OCI-LY7 (cell line): ENCODE data around the gene CXCL9. TPM values are rescaled to one million over a fixed set of nuclear protein-coding genes. Genes with fewer than 3 reads are reported as not detected.

Experiments
- BruUV-seq: library from RNA; stranded (reverse); fragments of 400-500 nt; replicated peaks from 2 replicates; lab custom pipeline; 2021; lab: Mats Ljungman, UMichigan
- CTCF ChIA-PET: fragments of 300-600 bp; sonication (Branson Sonifier 250); formaldehyde crosslinking; loops from one replicate; lab custom pipeline; 2022; ENCODE audit warnings: antibody characterized with exemption; ENCODE audit not compliant: unreplicated experiment; lab: Charles Lee
- POLR2A ChIA-PET: fragments of 300-600 bp; sonication (Branson Sonifier 250); formaldehyde crosslinking; loops from one replicate; lab custom pipeline; 2022; ENCODE audit warnings: antibody characterized with exemption; lab: Charles Lee
- DNase-seq: peaks from one replicate; pipeline ENCODE4 v3.0.0-alpha.2; 2015; ENCODE audit warnings: low spot score
- H2AFZ ChIP-seq: fragments of 200-600 bp; sonication (generic), shearing (Covaris generic); 2 replicates; pipeline ENCODE4 v1.6.1; 2014; ENCODE audit warnings: mild to moderate bottlenecking, antibody characterized with exemption, low read length, moderate library complexity
- H3K27ac ChIP-seq: fragments of 200-600 bp; sonication (generic); 2 replicates; pipeline ENCODE4 v1.5.1; 2014; ENCODE audit warnings: mixed run types, low read depth, mild to moderate bottlenecking, moderate library complexity, low read length, inconsistent platforms; ENCODE audit not compliant: poor library complexity, severe bottlenecking
- H3K36me3 ChIP-seq: fragments of 200-600 bp; sonication (generic); 2 replicates; pipeline ENCODE4 v1.6.1; 2014; ENCODE audit warnings: mild to moderate bottlenecking, antibody characterized with exemption, low read length, moderate library complexity, mixed read lengths; ENCODE audit not compliant: insufficient read depth
- H3K4me1 ChIP-seq: fragments of 200-600 bp; sonication (generic); 2 replicates; pipeline ENCODE4 v1.5.1; 2014; ENCODE audit warnings: mild to moderate bottlenecking, low read length; ENCODE audit not compliant: insufficient read depth, poor library complexity, severe bottlenecking
- H3K4me2 ChIP-seq: fragments of 200-600 bp; sonication (generic); 2 replicates; pipeline ENCODE4 v1.6.1; 2014; ENCODE audit warnings: mild to moderate bottlenecking, low read length
- H3K4me3 ChIP-seq: fragments of 200-600 bp; sonication (generic); 2 replicates; pipeline ENCODE4 v1.5.1; 2014; ENCODE audit warnings: mild to moderate bottlenecking, low read depth, low read length; ENCODE audit not compliant: poor library complexity, severe bottlenecking
- H3K79me2 ChIP-seq: fragments of 200-600 bp; sonication (generic); 2 replicates; pipeline ENCODE4 v1.6.1; 2016; ENCODE audit warnings: low read depth, mild to moderate bottlenecking, low read length, moderate library complexity, mixed read lengths; ENCODE audit not compliant: insufficient read depth
- H3K9me2 ChIP-seq: fragments of 200-600 bp; sonication (generic); 2 replicates; pipeline ENCODE4 v1.6.1; 2016; ENCODE audit warnings: mild to moderate bottlenecking, low read length, mixed read lengths; ENCODE audit not compliant: insufficient read depth
- H3K9me3 ChIP-seq: fragments of 200-600 bp; sonication (generic); 2 replicates; pipeline ENCODE4 v1.6.1; 2014; ENCODE audit warnings: mild to moderate bottlenecking, mixed run types, low read length, mixed read lengths
- H4K20me1 ChIP-seq: fragments of 200-600 bp; sonication (generic); 2 replicates; pipeline ENCODE4 v1.6.1; 2014; ENCODE audit warnings: mild to moderate bottlenecking, antibody characterized with exemption, low read length, moderate library complexity, mixed read lengths; ENCODE audit not compliant: insufficient read depth
- EZH2phosphoT487 ChIP-seq: fragments of 200-600 bp; sonication (generic); IDR thresholded peaks from 2 replicates; pipeline ENCODE4 v1.6.1; 2018; ENCODE audit warnings: low read depth, borderline replicate concordance, mild to moderate bottlenecking, mixed run types, antibody characterized with exemption, low read length, moderate library complexity, mixed read lengths
- intact Hi-C: fragments of 100-400 bp; cut with micrococcal nuclease; formaldehyde crosslinking; loops from one replicate; pipeline ENCODE4 v1.10.0; 2022; ENCODE audit not compliant: unreplicated experiment
- total RNA-seq, 2 experiments: library from RNA; depleted of rRNA in 1 of 2; stranded (reverse); fragments of >200 nt in 1 of 2; shearing (Covaris generic) in 1 of 2; gene quantifications; 2 replicates each; pipeline ENCODE4 v1.2.3, GENCODE V29; 2014 to 2022
- TF ChIP-seq, protein P1 (sequence below): fragments of 200-600 bp; sonication (generic); conservative IDR thresholded peaks from 2 replicates; pipeline ENCODE4 v1.5.1; 2014; ENCODE audit warnings: mild to moderate bottlenecking, antibody characterized with exemption, low read length, moderate library complexity, mixed read lengths

The CXCL9 gene
- total RNA-seq, 2 experiments from 2014 or later: 0.13 TPM; not detected in 1

DNA sequence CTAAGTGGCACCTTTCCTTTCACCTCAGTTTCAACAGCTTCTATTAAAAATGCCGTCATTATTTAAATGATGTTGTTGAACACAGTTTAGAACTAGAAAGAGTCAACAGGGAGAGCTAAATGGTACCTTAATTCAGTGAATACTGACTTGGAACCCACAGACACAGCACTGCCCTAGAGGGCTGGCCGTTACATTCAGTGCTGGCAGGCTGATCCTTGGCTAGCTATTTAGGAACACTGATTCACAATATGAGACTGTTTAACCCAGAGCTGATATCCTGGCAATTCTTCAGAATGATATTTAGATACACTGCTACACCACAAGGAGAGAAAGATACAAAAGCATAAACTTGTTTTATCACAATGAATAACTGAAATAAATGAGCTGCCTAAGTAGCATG lies 53.8 kb downstream of the CXCL9 start:
- Histone ChIP-seq H2AFZ (no peak overlapping the region), H3K4me2 (no peak overlapping the region), H3K4me1 (peaks cover 9% of the 10 kb centered on the region), H3K36me3 (peaks cover 96% of the 10 kb centered on the region), H3K9me2 (no peaks in the 10 kb centered on the region), H3K27ac (no peak overlapping the region), H4K20me1 (no peaks in the 10 kb centered on the region), H3K4me3 (no peak overlapping the region), H3K79me2 (no peaks in the 10 kb centered on the region), H3K9me3 (no peaks in the 10 kb centered on the region)
- ChIA-PET CTCF (no interaction called here), POLR2A (interaction anchor here (0.6 kb wide), 1 partner anchor 106 kb away, joined by 4 read pairs; no protein-coding TSS in a partner anchor)
- intact Hi-C loops: no loop called here
- BruUV-seq: no TSS peak
- TF ChIP-seq, protein P1, sequence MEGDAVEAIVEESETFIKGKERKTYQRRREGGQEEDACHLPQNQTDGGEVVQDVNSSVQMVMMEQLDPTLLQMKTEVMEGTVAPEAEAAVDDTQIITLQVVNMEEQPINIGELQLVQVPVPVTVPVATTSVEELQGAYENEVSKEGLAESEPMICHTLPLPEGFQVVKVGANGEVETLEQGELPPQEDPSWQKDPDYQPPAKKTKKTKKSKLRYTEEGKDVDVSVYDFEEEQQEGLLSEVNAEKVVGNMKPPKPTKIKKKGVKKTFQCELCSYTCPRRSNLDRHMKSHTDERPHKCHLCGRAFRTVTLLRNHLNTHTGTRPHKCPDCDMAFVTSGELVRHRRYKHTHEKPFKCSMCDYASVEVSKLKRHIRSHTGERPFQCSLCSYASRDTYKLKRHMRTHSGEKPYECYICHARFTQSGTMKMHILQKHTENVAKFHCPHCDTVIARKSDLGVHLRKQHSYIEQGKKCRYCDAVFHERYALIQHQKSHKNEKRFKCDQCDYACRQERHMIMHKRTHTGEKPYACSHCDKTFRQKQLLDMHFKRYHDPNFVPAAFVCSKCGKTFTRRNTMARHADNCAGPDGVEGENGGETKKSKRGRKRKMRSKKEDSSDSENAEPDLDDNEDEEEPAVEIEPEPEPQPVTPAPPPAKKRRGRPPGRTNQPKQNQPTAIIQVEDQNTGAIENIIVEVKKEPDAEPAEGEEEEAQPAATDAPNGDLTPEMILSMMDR: no peak
- no peak for TF ChIP-seq EZH2phosphoT487
- DNase-seq: no peak

Other genes starting within 250 kb of the CXCL9 start
- gene PPEF2, start 105.1 kb downstream of the CXCL9 start, total RNA-seq (2014; rRNA removed; shearing (Covaris generic)): not detected in 2 replicates
- 0.42 TPM in 1 of 2 replicates, not detected in the other for gene PPEF2, start 105.1 kb downstream of the CXCL9 start, total RNA-seq (2022)
- 21.5 and 29.9 TPM in 2 replicates for gene NAAA, start 66.5 kb downstream of the CXCL9 start, total RNA-seq (2014; rRNA removed; shearing (Covaris generic))
- 15.3 and 19.3 TPM in 2 replicates for gene NAAA, start 66.5 kb downstream of the CXCL9 start, total RNA-seq (2022)
- gene SDAD1, start 16.6 kb downstream of the CXCL9 start, total RNA-seq (2014; rRNA removed; shearing (Covaris generic)): 21.4 and 23.0 TPM in 2 replicates
- 42.7 and 46.7 TPM in 2 replicates for gene SDAD1, start 16.6 kb downstream of the CXCL9 start, total RNA-seq (2022)
- not detected in 2 replicates for gene CXCL10, start 16.0 kb upstream of the CXCL9 start, total RNA-seq (2014; rRNA removed; shearing (Covaris generic))
- not detected in 2 replicates for gene CXCL10, start 16.0 kb upstream of the CXCL9 start, total RNA-seq (2022)
- gene CXCL11, start 28.6 kb upstream of the CXCL9 start, total RNA-seq (2014; rRNA removed; shearing (Covaris generic)): not detected in 2 replicates
- gene CXCL11, start 28.6 kb upstream of the CXCL9 start, total RNA-seq (2022): 0.40 TPM in 1 of 2 replicates, not detected in the other
- not detected in 2 replicates for gene ART3, start 67.2 kb upstream of the CXCL9 start, total RNA-seq (2014; rRNA removed; shearing (Covaris generic))
- not detected in 2 replicates for gene ART3, start 67.2 kb upstream of the CXCL9 start, total RNA-seq (2022)
- 29.2 and 40.2 TPM in 2 replicates for gene NUP54, start 140.9 kb upstream of the CXCL9 start, total RNA-seq (2014; rRNA removed; shearing (Covaris generic))
- 50.8 and 52.6 TPM in 2 replicates for gene NUP54, start 140.9 kb upstream of the CXCL9 start, total RNA-seq (2022)
- gene SCARB2, start 206.3 kb upstream of the CXCL9 start, total RNA-seq (2014; rRNA removed; shearing (Covaris generic)): not detected in 2 replicates
- 0.28 and 1.1 TPM in 2 replicates for gene SCARB2, start 206.3 kb upstream of the CXCL9 start, total RNA-seq (2022)
- gene FAM47E, start 244.2 kb upstream of the CXCL9 start, total RNA-seq (2014; rRNA removed; shearing (Covaris generic)): not detected in 2 replicates
- not detected in 2 replicates for gene FAM47E, start 244.2 kb upstream of the CXCL9 start, total RNA-seq (2022)